Activated CD8-positive, alpha-beta memory T cell treated with anti-CD3 and anti-CD28 coated beads, Interleukin-2, amount 50 U/mL, for 24 hours (primary cell): ENCODE results near the gene SIRPB1.
"Not testable (repeated sequence)": the region's sequence is repeated elsewhere in the genome, so short reads cannot be mapped to it uniquely, and the experiment has no call there.

ENCODE experiments used
- DNase-seq: peaks from one replicate; pipeline ENCODE4 v3.0.0-alpha.2; 2020; ENCODE audit errors: extremely low read depth

Gene SIRPB1

GRCh38 chr20:1619861-1620444 is at the start of gene SIRPB1:
TSS of gene SIRPB1 (minus strand) at chr20:1620009. CDS start at chr20:1619944, 65 bp downstream.
- DNase-seq = no peak

GRCh38 chr20:1669304-1669703 is 49.5 kb upstream of the SIRPB1 start:
- no peak for DNase-seq

- no peak for DNase-seq
These were observed 47.8 kb upstream of the SIRPB1 start for GRCh38 chr20:1667502-1668085.

- no peak for DNase-seq
These were observed 47.0 kb upstream of the SIRPB1 start for GRCh38 chr20:1666802-1667201.

GRCh38 chr20:1665345-1665744 is 45.5 kb upstream of the SIRPB1 start:
- no peak for DNase-seq

GRCh38 chr20:1664911-1665310 is 45.1 kb upstream of the SIRPB1 start:
- DNase-seq = peak; percentile 40

- DNase-seq = no peak
These were observed 44.1 kb upstream of the SIRPB1 start for GRCh38 chr20:1663917-1664316.

- no peak for DNase-seq
These were observed 41.9 kb upstream of the SIRPB1 start for GRCh38 chr20:1661542-1662299.

- DNase-seq = no peak
These were observed 40.4 kb upstream of the SIRPB1 start for GRCh38 chr20:1660246-1660645.

GRCh38 chr20:1657556-1658334 is 37.9 kb upstream of the SIRPB1 start, which contains the start of gene SIRPG:
TSS of gene SIRPG (minus strand) at chr20:1657779. CDS start at chr20:1657714, 65 bp downstream.
- no peak for DNase-seq

- DNase-seq = no peak
These were observed 37.0 kb upstream of the SIRPB1 start for GRCh38 chr20:1656844-1657243.

GRCh38 chr20:1654996-1655395 is 35.2 kb upstream of the SIRPB1 start:
- no peak for DNase-seq

- no peak for DNase-seq
These were observed 33.2 kb upstream of the SIRPB1 start for GRCh38 chr20:1652960-1653359.

- no peak for DNase-seq
These were observed 32.3 kb upstream of the SIRPB1 start for GRCh38 chr20:1652104-1652503.

GRCh38 chr20:1651268-1652058 is 31.7 kb upstream of the SIRPB1 start:
- no peak for DNase-seq

GRCh38 chr20:1648101-1648500 is 28.3 kb upstream of the SIRPB1 start:
- no peak for DNase-seq

- no peak for DNase-seq
These were observed 27.2 kb upstream of the SIRPB1 start for GRCh38 chr20:1646975-1647431.

- DNase-seq = no peak
These were observed 24.5 kb upstream of the SIRPB1 start for GRCh38 chr20:1644101-1644962.

GRCh38 chr20:1638643-1639042 is 18.8 kb upstream of the SIRPB1 start:
- not testable (repeated sequence) for DNase-seq

GRCh38 chr20:1637755-1638154 is 17.9 kb upstream of the SIRPB1 start:
- DNase-seq = no peak
